WTC11 (cell line): ENCODE measurements around the gene PHLDB3.

ENCODE experiments used
- CREB1 ChIP-seq: sonication (generic); formaldehyde crosslinking; IDR thresholded peaks from 2 replicates; pipeline ENCODE4 v1.8.0; 2023; ENCODE audit warnings: mild to moderate bottlenecking, missing genetic modification reagents
- CREM ChIP-seq: sonication (generic); formaldehyde crosslinking; IDR thresholded peaks from 2 replicates; pipeline ENCODE4 v1.8.1; 2022; ENCODE audit warnings: mild to moderate bottlenecking, missing genetic modification reagents, moderate library complexity
- CTCF ChIP-seq: fragments of 200-600 bp; IDR thresholded peaks from 2 replicates; pipeline ENCODE4 v1.8.0; 2022; ENCODE audit warnings: antibody characterized with exemption
- E2F1 ChIP-seq: sonication (generic); formaldehyde crosslinking; IDR thresholded peaks from 2 replicates; pipeline ENCODE4 v1.8.0; 2022; ENCODE audit warnings: mild to moderate bottlenecking, missing genetic modification reagents
- FOXP4 ChIP-seq: sonication (generic); formaldehyde crosslinking; IDR thresholded peaks from 2 replicates; pipeline ENCODE4 v1.8.0; 2022; ENCODE audit warnings: mild to moderate bottlenecking, missing genetic modification reagents
- JUN ChIP-seq: sonication (generic); formaldehyde crosslinking; IDR thresholded peaks from 2 replicates; pipeline ENCODE4 v1.8.0; 2023; ENCODE audit warnings: mild to moderate bottlenecking, missing genetic modification reagents
- MAX ChIP-seq: sonication (generic); formaldehyde crosslinking; IDR thresholded peaks from 2 replicates; pipeline ENCODE4 v1.8.0; 2022; ENCODE audit warnings: mild to moderate bottlenecking, missing genetic modification reagents
- MLX ChIP-seq: sonication (generic); formaldehyde crosslinking; IDR thresholded peaks from 2 replicates; pipeline ENCODE4 v1.8.1; 2023; ENCODE audit warnings: mild to moderate bottlenecking, missing genetic modification reagents, moderate library complexity
- NR3C1 ChIP-seq: sonication (generic); formaldehyde crosslinking; conservative IDR thresholded peaks from 2 replicates; pipeline ENCODE4 v1.8.1; 2023; ENCODE audit warnings: low read depth, mild to moderate bottlenecking, missing genetic modification reagents
- OVOL2 ChIP-seq: fragments of 250-450 bp; sonication (Bioruptor Pico); IDR thresholded peaks from 2 replicates; pipeline ENCODE4 v1.9.0; 2021; ENCODE audit warnings: mild to moderate bottlenecking, borderline replicate concordance
- TEAD4 ChIP-seq: sonication (generic); formaldehyde crosslinking; IDR thresholded peaks from 2 replicates; pipeline ENCODE4 v1.8.0; 2022; ENCODE audit warnings: mild to moderate bottlenecking, missing genetic modification reagents
- ZNF317 ChIP-seq: sonication (generic); formaldehyde crosslinking; IDR thresholded peaks from 2 replicates; pipeline ENCODE4 v1.8.1; 2023; ENCODE audit warnings: low read depth, mild to moderate bottlenecking, moderate library complexity, missing genetic modification reagents, borderline replicate concordance

GRCh38 chr19:43478323-43478722 is 26.2 kb downstream of the PHLDB3 start:
- TF ChIP-seq CTCF (no peak), TEAD4 (CRISPR knock-in tag) (no peak), MAX (no peak), NR3C1 (CRISPR knock-in tag) (no peak), OVOL2 (CRISPR knock-in tag) (no peak), FOXP4 (no peak), CREB1 (CRISPR knock-in tag) (no peak), MLX (CRISPR knock-in tag) (no peak), CREM (CRISPR knock-in tag) (no peak), JUN (CRISPR knock-in tag) (no peak), ZNF317 (no peak), E2F1 (no peak)
